HCT116 (cell line): ENCODE results near the gene MAP4K1. TPM values are rescaled to one million over a fixed set of nuclear protein-coding genes. Genes with fewer than 3 reads are reported as not detected.

Source experiments
- ATAC-seq: fragments of 200-7000 bp; cut with Tn5 transposase; 2 replicates; pipeline ENCODE4 v1.9.1; 2020; ENCODE audit warnings: mild to moderate bottlenecking, moderate library complexity
- BruUV-seq: library from RNA; stranded (reverse); fragments of 400-500 nt; replicated peaks from 2 replicates; lab custom pipeline; 2021; lab: Mats Ljungman, UMichigan
- CTCF ChIA-PET: fragments of 300-600 bp; sonication (Branson Sonifier 250); formaldehyde crosslinking; loops from one replicate; lab custom pipeline; 2021; ENCODE audit warnings: antibody characterized with exemption; lab: Charles Lee
- POLR2A ChIA-PET: fragments of 300-600, 350-600 bp; sonication (Branson Sonifier 250); formaldehyde crosslinking; loops from one replicate; lab custom pipeline; 2021; ENCODE audit warnings: antibody characterized with exemption; lab: Charles Lee
- RAD21 ChIA-PET, 2 experiments: fragments of 300-600 bp; sonication (Branson Sonifier 250); formaldehyde crosslinking; loops; one replicate each; lab custom pipeline; 2023; ENCODE audit warnings: low total read pairs in 2 of 2; ENCODE audit not compliant: uncharacterized antibody in 2 of 2, unreplicated experiment in 2 of 2, low non-redundant PET in 1 of 2; lab: Charles Lee
- DNase-seq: peaks from one replicate; pipeline ENCODE4 v3.0.0-alpha.2; 2010; ENCODE audit warnings: low read depth, low spot score
- H2AFZ ChIP-seq: fragments of 200-600 bp; shearing (Covaris generic), sonication (generic); 2 replicates; pipeline ENCODE4 v1.6.1; 2017; ENCODE audit warnings: low read depth, mixed run types, mixed read lengths, antibody characterized with exemption, low read length; ENCODE audit not compliant: poor library complexity, severe bottlenecking
- H3K27ac ChIP-seq: 2 replicates; pipeline ENCODE4 v1.5.1; 2012; ENCODE audit warnings: low read depth, low read length
- H3K27me3 ChIP-seq: fragments of 200-600 bp; sonication (generic); 2 replicates; pipeline ENCODE4 v1.6.1; 2016; ENCODE audit warnings: mixed run types, low read length, mixed read lengths; ENCODE audit not compliant: insufficient read depth
- H3K36me3 ChIP-seq, 2 experiments: fragments of 200-500 bp in 1 of 2; fragments of 200-600 bp in 1 of 2; sonication (Bioruptor generic) in 1 of 2; sonication (generic) in 1 of 2; 2 replicates each; pipeline versions ENCODE4 v1.5.1 to v1.6.1; 2014 to 2016; ENCODE audit warnings: low read length in 2 of 2, inconsistent platforms in 1 of 2, mixed read lengths in 1 of 2, mixed run types in 1 of 2; ENCODE audit not compliant: insufficient read depth in 2 of 2, control insufficient read depth in 1 of 2
- H3K4me1 ChIP-seq, 2 experiments: fragments of 200-600 bp in 1 of 2; sonication (generic) in 1 of 2; 2 replicates each; pipeline versions ENCODE4 v1.5.1 to v1.6.1; 2012 to 2017; ENCODE audit warnings: low read length in 2 of 2, inconsistent platforms in 1 of 2, mild to moderate bottlenecking in 1 of 2, mixed read lengths in 1 of 2, mixed run types in 1 of 2, moderate library complexity in 1 of 2; ENCODE audit not compliant: insufficient read depth in 2 of 2, control insufficient read depth in 1 of 2
- H3K4me2 ChIP-seq: fragments of 200-600 bp; sonication (generic); 2 replicates; pipeline ENCODE4 v1.6.1; 2017; ENCODE audit warnings: mixed run types, low read length, mixed read lengths
- H3K4me3 ChIP-seq, 2 experiments: fragments of 200-600 bp in 1 of 2; sonication (generic) in 1 of 2; replicated peaks in 1 of 2; 2 replicates each; pipeline ENCODE4 v1.5.1; 2011 to 2016; ENCODE audit warnings: low read length in 2 of 2, control low read depth in 1 of 2, low read depth in 1 of 2, mild to moderate bottlenecking in 1 of 2, mixed read lengths in 1 of 2, mixed run types in 1 of 2
- H3K79me2 ChIP-seq: fragments of 200-600 bp; sonication (generic); 2 replicates; pipeline ENCODE4 v1.6.1; 2017; ENCODE audit warnings: mild to moderate bottlenecking, mixed run types, low read length, moderate library complexity, mixed read lengths; ENCODE audit not compliant: insufficient read depth
- H3K9ac ChIP-seq: fragments of 200-600 bp; sonication (generic); 2 replicates; pipeline ENCODE4 v1.6.1; 2016; ENCODE audit warnings: low read length, mixed read lengths
- H3K9me2 ChIP-seq: fragments of 200-600 bp; sonication (generic), shearing (Covaris generic); 2 replicates; pipeline ENCODE4 v1.6.1; 2017; ENCODE audit warnings: mixed run types, mild to moderate bottlenecking, moderate library complexity; ENCODE audit not compliant: insufficient read depth
- H3K9me3 ChIP-seq, 2 experiments: fragments of 200-500 bp in 1 of 2; fragments of 200-600 bp in 1 of 2; sonication (Bioruptor generic) in 1 of 2; sonication (generic) in 1 of 2; 2 replicates each; pipeline ENCODE4 v1.6.1; 2014 to 2017; ENCODE audit warnings: low read length in 2 of 2, mixed read lengths in 2 of 2, inconsistent platforms in 1 of 2, low read depth in 1 of 2, mild to moderate bottlenecking in 1 of 2, mixed run types in 1 of 2, moderate library complexity in 1 of 2; ENCODE audit not compliant: control insufficient read depth in 1 of 2, insufficient read depth in 1 of 2
- H4K20me1 ChIP-seq: fragments of 200-600 bp; sonication (generic), shearing (Covaris generic); 2 replicates; pipeline ENCODE4 v1.6.1; 2017; ENCODE audit warnings: mixed run types, mild to moderate bottlenecking, moderate library complexity; ENCODE audit not compliant: insufficient read depth
- ATF3 ChIP-seq: IDR thresholded peaks from 2 replicates; pipeline ENCODE4 v1.6.1; 2012
- CEBPB ChIP-seq: IDR thresholded peaks from 2 replicates; pipeline ENCODE4 v1.6.1; 2012; ENCODE audit warnings: low read depth
- ELF1 ChIP-seq: IDR thresholded peaks from 2 replicates; pipeline ENCODE4 v1.6.1; 2012; ENCODE audit warnings: low read depth, borderline replicate concordance
- EZH2phosphoT487 ChIP-seq: fragments of 200-600 bp; IDR thresholded peaks from 2 replicates; pipeline ENCODE4 v1.6.1; 2018; ENCODE audit warnings: antibody characterized with exemption, borderline replicate concordance
- JUND ChIP-seq: IDR thresholded peaks from 2 replicates; pipeline ENCODE4 v1.6.1; 2012
- MAX ChIP-seq: IDR thresholded peaks from 2 replicates; pipeline ENCODE4 v1.6.1; 2012
- POLR2A ChIP-seq: IDR thresholded peaks from 2 replicates; pipeline ENCODE4 v1.7.0; 2011; ENCODE audit warnings: borderline replicate concordance; ENCODE audit not compliant: insufficient read depth, insufficient read length; ENCODE audit errors: extremely low read depth
- POLR2AphosphoS5 ChIP-seq: IDR thresholded peaks from 2 replicates; pipeline ENCODE4 v1.6.1; 2011; ENCODE audit warnings: mild to moderate bottlenecking, low read depth, low read length, moderate library complexity
- REST ChIP-seq: IDR thresholded peaks from 2 replicates; pipeline ENCODE4 v1.6.1; 2012; ENCODE audit warnings: low read depth
- SP1 ChIP-seq: IDR thresholded peaks from 2 replicates; pipeline ENCODE4 v1.6.1; 2012; ENCODE audit warnings: low read depth
- SRF ChIP-seq: IDR thresholded peaks from 2 replicates; pipeline ENCODE4 v1.6.1; 2012; ENCODE audit warnings: low read depth
- TCF7L2 ChIP-seq: IDR thresholded peaks from 2 replicates; pipeline ENCODE4 v1.7.0; 2011; ENCODE audit warnings: borderline replicate concordance, inconsistent platforms; ENCODE audit not compliant: insufficient read depth, insufficient read length; ENCODE audit errors: extremely low read depth
- YY1 ChIP-seq: IDR thresholded peaks from 2 replicates; pipeline ENCODE4 v1.6.1; 2011; ENCODE audit warnings: low read length, low read depth, moderate library complexity, mild to moderate bottlenecking; ENCODE audit not compliant: insufficient replicate concordance; ENCODE audit errors: extremely low read depth
- ZFX ChIP-seq: fragments of 450-650 bp; IDR thresholded peaks from 2 replicates; pipeline ENCODE4 v1.6.1; 2017
- intact Hi-C: fragments of 100-400 bp; cut with micrococcal nuclease; formaldehyde crosslinking; loops from 2 replicates; pipeline ENCODE4 v1.10.0; 2022
- total RNA-seq: library from RNA; stranded (reverse); gene quantifications from one replicate; pipeline ENCODE4 v1.2.1, GENCODE V29; 2021; ENCODE audit not compliant: unreplicated experiment

Gene MAP4K1
- total RNA-seq, 1 experiment from 2014 or later, result 9.1 TPM

- no peaks in the 10 kb centered on the region for H3K9me3 ChIP-seq
- no peaks in the 10 kb centered on the region for H3K27me3 ChIP-seq
- H3K79me2 ChIP-seq, result no peaks in the 10 kb centered on the region
- no peak for DNase-seq
- no peaks in the 10 kb centered on the region for H3K36me3 ChIP-seq
- intact Hi-C loops, result no loop called here
- no TSS peak for BruUV-seq
- no peak overlapping the region for H3K9ac ChIP-seq
- H4K20me1 ChIP-seq, result no peaks in the 10 kb centered on the region
- ChIA-PET RAD21 (no interaction called here), CTCF (no interaction called here), POLR2A (no interaction called here)
- no peak overlapping the region for H3K4me2 ChIP-seq
- H3K27ac ChIP-seq, result no peak overlapping the region
- H3K4me3 ChIP-seq, result no peak overlapping the region
- TF ChIP-seq YY1 (no peak), JUND (no peak), POLR2A (no peak), ELF1 (no peak), SP1 (no peak), SRF (no peak), MAX (no peak), POLR2AphosphoS5 (no peak), EZH2phosphoT487 (no peak), ZFX (no peak), ATF3 (no peak), CEBPB (no peak), TCF7L2 (no peak), REST (no peak)
- no peaks in the 10 kb centered on the region for H3K4me1 ChIP-seq
- no peak overlapping the region for H2AFZ ChIP-seq
- no peak for ATAC-seq
- no peaks in the 10 kb centered on the region for H3K9me2 ChIP-seq
Observed at GRCh38 chr19:38577826-38578225, 39.9 kb downstream of the MAP4K1 start.
